Brain microvascular endothelial cell (primary cell): ENCODE results near the gene CDKN2AIPNL.
"Not testable (repeated sequence)": the region's sequence is repeated elsewhere in the genome, so short reads cannot be mapped to it uniquely, and the experiment has no call there.

Experiments used
- DNase-seq: peaks from one replicate; pipeline ENCODE4 v3.0.0-alpha.2; 2020
- H3K27ac ChIP-seq: fragments of 250-450 bp; sonication (Bioruptor Pico); 2 replicates; pipeline ENCODE4 v1.5.1; 2020; ENCODE audit warnings: mild to moderate bottlenecking, moderate library complexity
- H3K27me3 ChIP-seq: fragments of 250-450 bp; sonication (Bioruptor Pico); replicated peaks from 2 replicates; pipeline ENCODE4 v1.5.1; 2020; ENCODE audit warnings: mild to moderate bottlenecking
- H3K36me3 ChIP-seq: fragments of 250-450 bp; sonication (Bioruptor Pico); replicated peaks from 2 replicates; pipeline ENCODE4 v1.5.1; 2020; ENCODE audit warnings: mild to moderate bottlenecking
- H3K4me3 ChIP-seq: 2 replicates; pipeline ENCODE4 v1.5.1; 2011; ENCODE audit warnings: low read depth, mild to moderate bottlenecking, control low read depth, low read length, moderate library complexity
- CTCF ChIP-seq: IDR thresholded peaks from 2 replicates; pipeline ENCODE4 v1.5.1; 2011; ENCODE audit warnings: low read depth, mild to moderate bottlenecking, moderate library complexity, low read length, control low read depth, inconsistent platforms; ENCODE audit errors: missing control alignments
- in situ Hi-C: cut with HindIII; loops from 2 replicates; pipeline ENCODE4 v1.10.0; 2017; ENCODE audit warnings: low sequenced_read_pairs, low pct_ligation_motif_present

Gene CDKN2AIPNL

GRCh38 chr5:134374232-134374631 is 37.4 kb downstream of the CDKN2AIPNL start:
- no peak overlapping the region for H3K4me3 ChIP-seq
- peaks cover 22% of the 10 kb centered on the region for H3K36me3 ChIP-seq
- in situ Hi-C loops = no loop called here
- no peaks in the 10 kb centered on the region for H3K27me3 ChIP-seq
- DNase-seq = no peak
- peak; percentile 10 for TF ChIP-seq CTCF
- no peak overlapping the region for H3K27ac ChIP-seq

GRCh38 chr5:134373633-134374032 is 38.0 kb downstream of the CDKN2AIPNL start:
- DNase-seq, H3K4me3 ChIP-seq, H3K27me3 ChIP-seq, in situ Hi-C loops, H3K27ac ChIP-seq: not testable (repeated sequence)
- H3K36me3 ChIP-seq = peaks cover 22% of the 10 kb centered on the region

- in situ Hi-C loops = no loop called here
Observed at GRCh38 chr5:134371834-134372340, 39.8 kb downstream of the CDKN2AIPNL start.

GRCh38 chr5:134370871-134371833 is 40.5 kb downstream of the CDKN2AIPNL start, which contains the start of gene UBE2B:
Gene UBE2B (plus strand): TSS chr5:134371569. CDS start chr5:134371596, 27 bp downstream.
- in situ Hi-C loops = no loop called here

More at GRCh38 chr5:134371834-134372340, 39.8 kb downstream of the CDKN2AIPNL start:
- TF ChIP-seq CTCF = peak; percentile 11
- DNase-seq = peak; percentile 22
- Histone ChIP-seq H3K27me3 (no peaks in the 10 kb centered on the region), H3K4me3 (peak overlapping the region; percentile 97), H3K36me3 (peaks cover 12% of the 10 kb centered on the region), H3K27ac (peak overlapping the region; percentile 98)

GRCh38 chr5:134370311-134370870 is 41.3 kb downstream of the CDKN2AIPNL start:
- no peak for TF ChIP-seq CTCF
- Histone ChIP-seq H3K4me3 (peak overlapping the region; percentile 97), H3K36me3 (peaks cover 4% of the 10 kb centered on the region), H3K27me3 (no peaks in the 10 kb centered on the region), H3K27ac (peak overlapping the region; percentile 98)
- DNase-seq = peak; percentile 8
- in situ Hi-C loops = no loop called here

More at GRCh38 chr5:134370871-134371833, 40.5 kb downstream of the CDKN2AIPNL start, which contains the start of gene UBE2B:
- TF ChIP-seq CTCF = no peak
- Histone ChIP-seq H3K27ac (peak within 1 kb of the TSS; percentile 98), H3K4me3 (peak within 1 kb of the TSS; percentile 97), H3K27me3 (no peaks in the 10 kb centered on the region), H3K36me3 (peaks cover 7% of the 10 kb centered on the region)
- DNase-seq = peak; percentile 100

GRCh38 chr5:134365604-134366003 is 46.1 kb downstream of the CDKN2AIPNL start:
- H3K27me3 ChIP-seq = no peaks in the 10 kb centered on the region
- no peak for DNase-seq
- no peaks in the 10 kb centered on the region for H3K36me3 ChIP-seq
- no peak for TF ChIP-seq CTCF
- in situ Hi-C loops = no loop called here
- no peak overlapping the region for H3K4me3 ChIP-seq
- no peak overlapping the region for H3K27ac ChIP-seq
